A549 treated with dexamethasone at 1 μM for 4 hours (cell line): ENCODE measurements around the gene RNF227. TPM values are rescaled to one million over a fixed set of nuclear protein-coding genes. Genes with fewer than 3 reads are reported as not detected.

Experiments
- total RNA-seq: library from RNA; stranded (reverse); fragments of 200-300 nt; extraction: Qiagen RNA extraction; gene quantifications from 5 replicates; pipeline ENCODE4 v1.2.3, GENCODE V29; 2022

RNF227 gene
- total RNA-seq = 1.3 to 2.4 TPM (median 1.5 TPM) in 5 replicates

GRCh38 chr17:7915611-7916384 is at the start of gene RNF227:
TSS of gene RNF227 (minus strand) at chr17:7916289. CDS start at chr17:7916195, 94 bp downstream.

GRCh38 chr17:7931709-7932482 is 15.8 kb upstream of the RNF227 start, which contains the start of the genes CNTROB and TRAPPC1:
TSS of gene CNTROB (plus strand) at chr17:7932206. CDS start at chr17:7933080, 874 bp downstream.
TSS of gene TRAPPC1 (minus strand) at chr17:7931946. CDS start at chr17:7931829, 117 bp downstream.

DNA sequence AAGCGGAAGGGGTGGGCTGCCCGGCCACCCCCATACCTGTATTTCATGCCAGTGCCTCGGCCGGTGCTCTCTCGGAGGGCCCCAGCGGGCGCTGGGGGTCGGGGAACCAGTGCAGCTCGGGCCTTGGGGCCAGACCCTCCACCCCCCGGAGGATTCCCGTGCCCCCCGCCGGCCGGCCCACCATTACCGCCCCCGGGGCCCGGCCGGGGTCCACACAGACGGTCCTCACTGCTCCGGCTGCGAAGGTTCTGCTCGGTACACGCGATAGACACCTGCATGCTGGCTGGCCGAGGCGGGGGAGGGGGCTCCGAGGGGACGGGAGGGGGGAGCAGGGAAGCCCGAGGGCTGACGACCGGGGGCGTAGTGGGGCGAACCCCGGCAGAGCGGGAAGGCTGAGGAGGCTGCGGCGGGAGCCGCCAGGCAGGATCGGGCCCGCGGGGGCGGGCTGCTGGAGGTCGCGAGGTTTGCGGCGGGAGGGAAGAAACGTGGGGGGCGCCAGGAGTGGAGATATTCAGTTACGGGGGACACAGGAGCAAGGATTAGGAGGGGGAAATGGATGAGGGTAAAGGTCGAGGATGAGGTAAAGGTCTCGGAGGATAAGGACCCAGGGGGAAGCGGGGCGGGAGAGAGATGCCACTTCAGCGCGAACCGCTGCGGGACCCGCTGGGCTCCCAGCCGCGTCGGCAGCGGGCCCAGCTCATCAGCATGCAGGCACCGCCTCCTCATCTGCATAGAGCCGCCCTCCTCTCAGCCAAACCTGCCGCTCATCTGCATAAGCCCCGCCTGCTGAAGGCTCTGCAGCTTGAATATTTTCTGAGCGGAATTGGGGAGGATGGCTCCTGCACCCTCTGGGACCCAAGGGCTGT is 13.3 kb upstream of the RNF227 start, which contains the start of gene KCNAB3:
TSS of gene KCNAB3 (minus strand) at position 699 of the 866 bp plus-strand sequence. CDS start at position 278, 421 bp downstream.

GRCh38 chr17:7888184-7888920 is 27.7 kb downstream of the RNF227 start, which contains the start of gene CHD3:
TSS of gene CHD3 (plus strand) at chr17:7888789. CDS start at chr17:7889001, 212 bp downstream.

Other genes starting within 250 kb of the RNF227 start
- gene TP53, start 228.8 kb downstream of the RNF227 start, total RNA-seq = 38.7 to 51.6 TPM (median 47.4 TPM) in 5 replicates
- gene WRAP53, start 227.8 kb downstream of the RNF227 start, total RNA-seq = 27.7 to 33.8 TPM (median 32.7 TPM) in 5 replicates
- gene EFNB3, start 211.1 kb downstream of the RNF227 start, total RNA-seq = 0.99 to 1.5 TPM (median 1.3 TPM) in 5 replicates
- gene DNAH2, start 198.5 kb downstream of the RNF227 start, total RNA-seq = 0.02 to 0.06 TPM (median 0.03 TPM) in 5 replicates
- gene KDM6B, start 82.1 kb downstream of the RNF227 start, total RNA-seq = 10.5 to 21.0 TPM (median 14.6 TPM) in 5 replicates
- 0.16 to 1.2 TPM (median 0.64 TPM) in 5 replicates for gene TMEM88, start 61.2 kb downstream of the RNF227 start, total RNA-seq
- 189 to 229 TPM (median 204 TPM) in 5 replicates for gene NAA38, start 58.7 kb downstream of the RNF227 start, total RNA-seq
- 20.9 to 22.7 TPM (median 21.7 TPM) in 5 replicates for gene CYB5D1, start 58.3 kb downstream of the RNF227 start, total RNA-seq
- gene CHD3, start 27.5 kb downstream of the RNF227 start, total RNA-seq = 56.7 to 75.9 TPM (median 72.6 TPM) in 5 replicates
- 1.2 to 3.0 TPM (median 2.5 TPM) in 5 replicates for gene KCNAB3, start 13.6 kb upstream of the RNF227 start, total RNA-seq
- 295 to 368 TPM (median 319 TPM) in 5 replicates for gene TRAPPC1, start 15.7 kb upstream of the RNF227 start, total RNA-seq
- 32.5 to 44.7 TPM (median 43.3 TPM) in 5 replicates for gene CNTROB, start 15.9 kb upstream of the RNF227 start, total RNA-seq
- 0.18 to 0.78 TPM (median 0.33 TPM) in 5 replicates for gene GUCY2D, start 86.3 kb upstream of the RNF227 start, total RNA-seq
- 0.26 to 0.46 TPM (median 0.42 TPM) in 5 replicates for gene ALOX15B, start 122.8 kb upstream of the RNF227 start, total RNA-seq
- gene ALOX12B, start 171.4 kb upstream of the RNF227 start, total RNA-seq = 1.1 to 1.6 TPM (median 1.3 TPM) in 5 replicates
- gene ALOXE3, start 202.2 kb upstream of the RNF227 start, total RNA-seq = 6.0 to 10.3 TPM (median 7.6 TPM) in 5 replicates
- gene HES7, start 207.8 kb upstream of the RNF227 start, total RNA-seq = 2.3 to 4.9 TPM (median 3.7 TPM) in 5 replicates
- 42.6 to 58.0 TPM (median 56.0 TPM) in 5 replicates for gene PER1, start 236.1 kb upstream of the RNF227 start, total RNA-seq
- gene VAMP2, start 246.7 kb upstream of the RNF227 start, total RNA-seq = 23.6 to 32.3 TPM (median 29.5 TPM) in 5 replicates